K562 (cell line): Measurements from ENCODE around the gene FUZ. TPM values are rescaled to one million over a fixed set of nuclear protein-coding genes. Genes with fewer than 3 reads are reported as not detected.

Experiments
- BRD4 ChIP-seq: fragments of 200-600 bp; sonication (generic); IDR thresholded peaks from 2 replicates; pipeline ENCODE4 v1.6.1; 2017; ENCODE audit warnings: inconsistent platforms
- DEAF1 ChIP-seq: fragments of 450-650 bp; formaldehyde crosslinking; IDR thresholded peaks from 2 replicates; pipeline ENCODE4 v1.4.0; 2020; ENCODE audit warnings: mild to moderate bottlenecking, moderate library complexity
- ELK1 ChIP-seq: sonication (generic); formaldehyde crosslinking; IDR thresholded peaks from 2 replicates; pipeline ENCODE4 v1.8.1; 2022; ENCODE audit warnings: missing genetic modification reagents
- FIP1L1 ChIP-seq: fragments of 200-400 bp; formaldehyde crosslinking; IDR thresholded peaks from 2 replicates; pipeline ENCODE4 v1.6.1; 2018; ENCODE audit warnings: mild to moderate bottlenecking, low read depth, low read length; ENCODE audit not compliant: poor library complexity, severe bottlenecking
- JUN ChIP-seq, 2 experiments: sonication (generic) in 1 of 2; formaldehyde crosslinking in 1 of 2; IDR thresholded peaks; 2 replicates each; pipeline versions ENCODE4 v1.6.1 to v1.8.0; 2012 to 2022; ENCODE audit warnings: borderline replicate concordance in 2 of 2, mild to moderate bottlenecking in 2 of 2, improper control_type of control experiment in 1 of 2, low read depth in 1 of 2, low read length in 1 of 2, missing genetic modification reagents in 1 of 2
- KDM5B ChIP-seq: fragments of 200-600 bp; sonication (generic); IDR thresholded peaks from 2 replicates; pipeline ENCODE4 v1.6.1; 2012; ENCODE audit warnings: low read depth, mild to moderate bottlenecking, moderate library complexity, low read length, control low read depth, inconsistent platforms; ENCODE audit not compliant: insufficient replicate concordance
- LCOR ChIP-seq: sonication (generic); formaldehyde crosslinking; IDR thresholded peaks from 2 replicates; pipeline ENCODE4 v1.8.0; 2022; ENCODE audit warnings: mild to moderate bottlenecking, missing genetic modification reagents
- MAZ ChIP-seq, 2 experiments: fragments of 450-650 bp in 1 of 2; sonication (generic) in 1 of 2; formaldehyde crosslinking; IDR thresholded peaks in 1 of 2; conservative IDR thresholded peaks in 1 of 2; 2 replicates each; pipeline versions ENCODE4 v1.4.0 to v1.5.0; 2020; ENCODE audit warnings: mild to moderate bottlenecking in 1 of 2, missing genetic modification reagents in 1 of 2
- MBD2 ChIP-seq: sonication (generic); IDR thresholded peaks from 2 replicates; pipeline ENCODE4 v1.6.1; 2016; ENCODE audit warnings: low read depth, borderline replicate concordance
- NONO ChIP-seq, 2 experiments: fragments of 200-400 bp in 1 of 2; fragments of 450-650 bp in 1 of 2; formaldehyde crosslinking in 1 of 2; IDR thresholded peaks; 2 replicates each; pipeline ENCODE4 v1.6.1; 2017; ENCODE audit warnings: low read depth in 2 of 2, mild to moderate bottlenecking in 2 of 2, moderate library complexity in 2 of 2, low read length in 1 of 2
- RAD51 ChIP-seq: fragments of 450-650 bp; IDR thresholded peaks from 2 replicates; pipeline ENCODE4 v1.7.1; 2016; ENCODE audit warnings: low read depth, mild to moderate bottlenecking, borderline replicate concordance
- RBM14 ChIP-seq: fragments of 200-400 bp; formaldehyde crosslinking; IDR thresholded peaks from 2 replicates; pipeline ENCODE4 v1.6.1; 2018; ENCODE audit warnings: low read depth, mild to moderate bottlenecking, low read length, moderate library complexity, borderline replicate concordance; ENCODE audit not compliant: insufficient read depth
- RFX5 ChIP-seq: IDR thresholded peaks from 2 replicates; pipeline ENCODE4 v1.6.1; 2011; ENCODE audit warnings: low read depth, mild to moderate bottlenecking, improper control_type of control experiment, low read length
- RHOXF2B ChIP-seq: fragments of 250-450 bp; sonication (Bioruptor Pico); conservative IDR thresholded peaks from 2 replicates; pipeline ENCODE4 v1.5.1; 2021
- SPI1 ChIP-seq: IDR thresholded peaks from 2 replicates; pipeline ENCODE4 v1.6.1; 2011; ENCODE audit warnings: low read depth, low read length, control low read depth, borderline replicate concordance
- TEAD1 ChIP-seq, 2 experiments: fragments of 450-650 bp in 1 of 2; sonication (generic) in 1 of 2; formaldehyde crosslinking; IDR thresholded peaks; 2 replicates each; pipeline versions ENCODE4 v1.4.0 to v1.8.0; 2020 to 2022; ENCODE audit warnings: mild to moderate bottlenecking in 2 of 2, missing genetic modification reagents in 1 of 2
- TFAM ChIP-seq: fragments of 250-450 bp; sonication (Bioruptor Pico); conservative IDR thresholded peaks from 2 replicates; pipeline ENCODE4 v1.5.0; 2021; ENCODE audit warnings: mild to moderate bottlenecking, moderate library complexity
- THAP7 ChIP-seq: fragments of 250-450 bp; sonication (Bioruptor Pico); IDR thresholded peaks from 2 replicates; pipeline ENCODE4 v1.5.0; 2021
- ZBTB26 ChIP-seq: fragments of 450-650 bp; formaldehyde crosslinking; IDR thresholded peaks from 2 replicates; pipeline ENCODE4 v1.4.0; 2022; ENCODE audit warnings: missing genetic modification characterization
- ZFX ChIP-seq: sonication (generic); formaldehyde crosslinking; IDR thresholded peaks from 2 replicates; pipeline ENCODE4 v1.8.0; 2022; ENCODE audit warnings: mild to moderate bottlenecking, missing genetic modification reagents, moderate library complexity
- ZNF384 ChIP-seq: IDR thresholded peaks from 2 replicates; pipeline ENCODE4 v1.6.1; 2012; ENCODE audit warnings: low read depth, low read length, improper control_type of control experiment
- ZNF589 ChIP-seq: fragments of 200-800 bp; sonication (Bioruptor generic); IDR thresholded peaks from 2 replicates; pipeline ENCODE4 v1.6.1; 2016; ENCODE audit warnings: low read depth, missing genetic modification characterization, missing compliant biosample characterization
- polyA plus RNA-seq, 8 experiments: library from polyadenylated mRNA; depleted of rRNA in 4 of 8; stranded (reverse) in 5 of 8; unstranded in 3 of 8; fragments of >200 nt; fragmentation: Nextera tagmentation in 2 of 8; fragmentation: Illumina TruSeq in 1 of 8; extraction: Ambion mirVana in 2 of 8; extraction: Trizol in 1 of 8; gene quantifications; 2 replicates each; pipeline versions ENCODE4 v1.2.1 to v1.2.3, GENCODE V29; 2011 to 2014; ENCODE audit warnings: inconsistent platforms in 1 of 8, missing spikeins in 1 of 8
- total RNA-seq, 7 experiments: library from RNA; depleted of rRNA in 6 of 7; stranded (reverse); fragments of >200 nt in 6 of 7; fragmentation: Illumina TruSeq in 2 of 7; extraction: Trizol in 2 of 7; gene quantifications; 2 replicates each; pipeline versions ENCODE4 v1.2.1 to v1.2.3, GENCODE V29; 2011 to 2021; ENCODE audit warnings: low replicate concordance in 1 of 7

Gene FUZ
- total and polyA plus RNA-seq, 9 of the 15 experiments (the other 6 are each of a cell fraction or from before 2014, with no cell fraction given): 0.17 to 7.6 (median 3.6) TPM; not detected in 1

DNA sequence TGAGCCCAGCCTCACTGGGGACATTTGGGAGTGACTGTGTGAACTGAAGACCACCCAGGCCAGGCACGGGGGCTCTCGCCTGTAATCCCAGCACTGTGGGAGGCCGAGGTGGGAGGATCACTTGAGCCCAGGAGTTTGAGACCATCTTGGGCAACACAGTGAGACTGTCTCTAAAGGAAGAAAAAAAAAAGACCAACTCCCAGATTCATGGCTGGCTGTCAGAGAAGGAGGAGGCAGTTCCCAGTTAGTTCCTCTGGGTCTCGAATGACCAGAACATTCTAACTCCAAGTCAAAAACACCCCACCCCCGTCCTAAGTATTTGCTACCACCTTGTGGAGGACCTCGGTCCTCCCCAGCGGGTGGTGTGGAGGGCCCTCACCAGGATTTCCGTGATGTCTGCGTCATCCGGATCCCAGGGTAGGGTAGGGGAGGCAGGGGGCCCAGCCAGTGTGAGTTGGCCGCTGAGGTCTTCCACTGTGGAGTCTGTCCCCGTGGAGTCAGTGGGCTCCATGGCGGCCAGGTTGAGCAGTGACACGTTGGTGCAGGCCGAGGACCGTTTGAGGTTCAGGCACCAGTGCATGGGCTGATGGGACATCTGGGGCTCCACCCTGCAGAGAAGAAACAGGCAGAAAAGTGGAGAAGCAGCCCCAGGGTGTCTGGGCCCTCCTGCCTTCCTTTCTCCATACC is 51.3 kb downstream of the FUZ start (continued):
- TF ChIP-seq ZFX (CRISPR knock-in tag) (peak; percentile 85), RBM14 (no peak), KDM5B (peak; percentile 55), TEAD1 (CRISPR knock-in tag; IDR thresholded peaks at IDR 0.05) (no peak), THAP7 (CRISPR knock-in tag) (no peak), MBD2 (no peak), ZNF384 (peak; percentile 58), RFX5 (no peak), RAD51 (no peak), JUN (IDR thresholded peaks at IDR 0.05; ENCODE audit: borderline replicate concordance, low read depth, low read length) (peak; percentile 46; the same call in 1 of the 2 replicates), JUN (CRISPR knock-in tag; IDR thresholded peaks at IDR 0.05; ENCODE audit: borderline replicate concordance) (no peak), MAZ (CRISPR knock-in tag; conservative IDR thresholded peaks at IDR 0.05 in 1 of 2, IDR thresholded peaks at IDR 0.05 in 1 of 2) (peak; percentile 79 to 85), DEAF1 (CRISPR knock-in tag) (0 out of 2 replicates have a peak, but pooled peaks have one; percentile 42), BRD4 (peak; percentile 74; the same call in 1 of the 2 replicates), NONO (IDR thresholded peaks at IDR 0.05; ENCODE audit: low read depth in 2 of 2, low read length in 1 of 2) (no peak), SPI1 (0 out of 2 replicates have a peak, but pooled peaks have one; percentile 21), ZNF589 (0 out of 2 replicates have a peak, but pooled peaks have one; percentile 39), RHOXF2B (no peak), LCOR (CRISPR knock-in tag) (0 out of 2 replicates have a peak, but pooled peaks have one; percentile 58), TFAM (CRISPR knock-in tag) (no peak), ZBTB26 (CRISPR knock-in tag) (no peak), ELK1 (CRISPR knock-in tag) (no peak), FIP1L1 (no peak)
